Mammary microvascular endothelial cell (primary cell): ENCODE data around the gene IDUA. TPM values are rescaled to one million over a fixed set of nuclear protein-coding genes. Genes with fewer than 3 reads are reported as not detected.

Experiments used
- total RNA-seq: library from RNA; depleted of rRNA; stranded (reverse); fragments of >200 nt; gene quantifications from 2 replicates; pipeline ENCODE4 v1.2.3, GENCODE V29; 2015

Gene IDUA
- total RNA-seq: 2.4 and 4.1 TPM in 2 replicates

GRCh38 chr4:986879-987623 is at the start of gene IDUA:
TSS of gene IDUA (plus strand) at chr4:987044. CDS start at chr4:987085, 41 bp downstream.

GRCh38 chr4:973431-974397 is 13.1 kb upstream of the IDUA start, which contains the start of gene DGKQ:
TSS of gene DGKQ (minus strand) at chr4:973569. CDS start at chr4:973482, 87 bp downstream.

DNA sequence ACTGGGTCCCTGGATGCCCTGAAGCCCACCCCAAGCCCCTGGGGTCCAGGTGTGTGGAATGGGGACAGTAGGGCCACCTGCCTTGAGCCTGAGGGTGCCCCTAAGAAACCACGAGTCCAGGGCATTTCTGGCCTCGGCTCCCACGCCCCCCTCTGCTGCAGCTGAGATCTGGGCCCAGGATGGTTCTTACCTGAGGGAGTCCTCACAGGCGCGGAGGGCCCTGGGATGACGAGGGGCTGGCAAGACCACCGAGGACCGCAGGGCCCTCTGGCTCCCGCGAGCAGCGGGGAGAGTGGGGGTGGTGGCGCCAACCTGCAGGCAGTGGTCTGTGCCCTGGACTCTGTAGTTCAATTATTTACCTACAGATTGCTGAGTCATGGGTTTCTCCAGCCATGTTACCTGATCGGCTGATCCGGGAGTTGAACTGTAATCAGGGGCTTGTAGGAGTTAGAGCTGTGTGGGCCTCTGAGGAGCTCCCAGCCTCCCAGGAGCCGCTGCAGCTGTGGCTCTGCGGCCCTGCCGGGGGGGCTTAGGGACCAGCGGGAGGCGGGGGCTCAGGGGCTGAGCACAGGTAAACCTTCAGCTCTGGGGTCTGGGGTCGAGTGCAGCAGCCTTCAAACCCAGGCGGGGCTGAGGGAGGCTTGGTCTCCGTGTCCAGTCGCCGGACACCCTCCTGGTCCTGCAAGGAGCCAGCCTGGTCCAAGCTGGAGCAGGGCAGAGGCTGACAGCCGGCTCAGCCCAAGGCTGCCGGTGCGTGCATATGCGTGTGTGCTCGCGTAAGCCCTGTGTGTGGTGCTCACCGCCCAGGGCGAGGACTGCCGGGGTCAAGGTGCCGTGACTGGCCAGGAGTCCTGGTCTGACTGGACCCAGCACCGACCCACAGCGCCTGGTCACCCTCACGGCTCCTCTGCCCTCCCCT is 6.5 kb downstream of the IDUA start, which contains the start of gene SLC26A1:
SLC26A1 (minus strand) TSS at position 294 of the 919 bp plus-strand sequence. CDS start 1,701 bp downstream, outside the sequence.

DNA sequence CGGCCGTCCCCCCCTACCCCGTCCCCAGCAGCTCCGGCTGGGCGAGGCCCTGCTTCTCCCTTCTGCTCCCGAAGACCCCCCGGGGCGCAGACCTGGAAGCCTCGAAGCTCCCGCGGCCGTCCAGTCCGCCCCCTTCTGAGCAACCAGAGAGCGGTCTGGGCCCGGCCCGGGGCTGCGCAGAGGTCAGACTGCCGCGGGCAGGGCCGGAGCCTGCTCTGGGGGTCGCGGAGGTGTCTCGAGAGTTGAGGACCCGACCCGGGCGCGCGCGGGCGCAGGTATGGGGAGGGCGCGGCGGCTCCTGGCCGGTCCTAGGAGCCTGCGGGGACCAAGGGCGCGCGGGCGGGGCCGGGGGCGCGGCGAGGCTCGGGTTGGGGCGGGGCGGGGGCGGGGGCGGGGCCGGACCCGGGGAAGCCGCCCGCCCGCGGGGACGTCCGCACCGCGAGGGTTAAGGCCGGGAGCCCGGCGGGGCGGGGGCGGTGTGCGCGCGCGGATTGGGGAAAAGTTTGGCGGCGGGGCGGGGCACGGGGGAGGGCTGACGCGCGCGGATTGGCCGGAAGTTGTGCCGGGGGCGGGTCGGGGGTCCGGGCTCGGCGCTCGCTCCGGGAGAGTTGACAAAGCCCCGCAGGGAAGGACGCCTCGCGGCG is 24.3 kb downstream of the IDUA start, which contains the start of gene FGFRL1:
FGFRL1 (plus strand) TSS at position 605 of the 644 bp plus-strand sequence. CDS start 860 bp downstream, outside the sequence.

Other genes with a start within 250 kb of the IDUA start
- gene CPLX1, start 160.9 kb upstream of the IDUA start, total RNA-seq: 0.20 TPM in 2 replicates
- 146 and 159 TPM in 2 replicates for gene GAK, start 54.7 kb upstream of the IDUA start, total RNA-seq
- 12.8 and 16.7 TPM in 2 replicates for gene TMEM175, start 54.6 kb upstream of the IDUA start, total RNA-seq
- 12.4 and 16.3 TPM in 2 replicates for gene DGKQ, start 13.5 kb upstream of the IDUA start, total RNA-seq
- 0.33 TPM in 1 of 2 replicates, not detected in the other for gene SLC26A1, start 6.4 kb downstream of the IDUA start, total RNA-seq
- 12.3 and 13.1 TPM in 2 replicates for gene FGFRL1, start 24.6 kb downstream of the IDUA start, total RNA-seq
- gene RNF212, start 126.5 kb downstream of the IDUA start, total RNA-seq: 0.20 TPM in 1 of 2 replicates, not detected in the other
- gene SPON2, start 185.5 kb downstream of the IDUA start, total RNA-seq: 0.94 and 1.5 TPM in 2 replicates